GM19395 (cell line): ENCODE data around the gene CASP9.
"Not testable (repeated sequence)": the region's sequence is repeated elsewhere in the genome, so short reads cannot be mapped to it uniquely, and the experiment has no call there.

ENCODE experiments used
- ATAC-seq: cut with Tn5 transposase; IDR thresholded peaks from one replicate; pipeline ENCODE4 v1.9.1; 2021; ENCODE audit warnings: mild to moderate bottlenecking, moderate library complexity; ENCODE audit not compliant: unreplicated experiment

The CASP9 gene

GRCh38 chr1:15501208-15502032 is 22.6 kb downstream of the CASP9 start:
- no peak for ATAC-seq

- ATAC-seq: no peak
Observed at GRCh38 chr1:15500184-15501178, 23.5 kb downstream of the CASP9 start.

GRCh38 chr1:15493869-15494390 is 30.1 kb downstream of the CASP9 start:
- ATAC-seq: no peak

- ATAC-seq: no peak
Observed at GRCh38 chr1:15492596-15492995, 31.4 kb downstream of the CASP9 start.

- not testable (repeated sequence) for ATAC-seq
Observed at GRCh38 chr1:15491010-15491409, 33.0 kb downstream of the CASP9 start.

GRCh38 chr1:15489052-15489736 is 34.8 kb downstream of the CASP9 start:
- ATAC-seq: no peak

- ATAC-seq: no peak
Observed at GRCh38 chr1:15488371-15488770, 35.6 kb downstream of the CASP9 start.

- ATAC-seq: not testable (repeated sequence)
Observed at GRCh38 chr1:15486844-15487610, 37.0 kb downstream of the CASP9 start.

GRCh38 chr1:15485636-15486035 is 38.4 kb downstream of the CASP9 start:
- no peak for ATAC-seq

GRCh38 chr1:15484443-15484842 is 39.6 kb downstream of the CASP9 start:
- not testable (repeated sequence) for ATAC-seq

GRCh38 chr1:15483971-15484370 is 40.0 kb downstream of the CASP9 start:
- ATAC-seq: no peak

- not testable (repeated sequence) for ATAC-seq
Observed at GRCh38 chr1:15482983-15483543, 41.0 kb downstream of the CASP9 start.

- ATAC-seq: not testable (repeated sequence)
Observed at GRCh38 chr1:15482455-15482854, 41.6 kb downstream of the CASP9 start.

- no peak for ATAC-seq
Observed at GRCh38 chr1:15479654-15480347, 44.2 kb downstream of the CASP9 start.

- ATAC-seq: no peak
Observed at GRCh38 chr1:15477646-15478212, 46.3 kb downstream of the CASP9 start.

GRCh38 chr1:15476927-15477326 is 47.1 kb downstream of the CASP9 start:
- no peak for ATAC-seq

- no peak for ATAC-seq
Observed at GRCh38 chr1:15475752-15476314, 48.2 kb downstream of the CASP9 start, which contains the start of gene CELA2B. TSS of gene CELA2B (plus strand) at chr1:15476104. CDS start at chr1:15476126, 22 bp downstream.

- ATAC-seq: no peak
Observed at GRCh38 chr1:15472587-15472986, 51.4 kb downstream of the CASP9 start.
